A549 (cell line): Measurements from ENCODE around the gene NFU1.

Experiments
- CTCF ChIP-seq: fragments of >200 bp; sonication (Bioruptor Twin); formaldehyde crosslinking; IDR thresholded peaks from 3 replicates; pipeline ENCODE4 v1.5.1; 2016
- KDM5A ChIP-seq: fragments of 200-600 bp; sonication (generic); IDR thresholded peaks from 2 replicates; pipeline ENCODE4 v1.6.1; 2016; ENCODE audit warnings: antibody characterized with exemption, mild to moderate bottlenecking

- TF ChIP-seq KDM5A (no peak), CTCF (no peak)
Measured at GRCh38 chr2:69389271-69389670, 48.0 kb downstream of the NFU1 start.
